HepG2 (cell line): Measurements from ENCODE around the gene SLC29A1. TPM values are rescaled to one million over a fixed set of nuclear protein-coding genes. Genes with fewer than 3 reads are reported as not detected.

Experiments
- CBX2 ChIP-seq, 2 experiments: fragments of 200-600 bp in 1 of 2; sonication (generic); formaldehyde crosslinking in 1 of 2; IDR thresholded peaks; 2 replicates each; pipeline versions ENCODE4 v1.7.0 to v1.8.1; 2018 to 2022; ENCODE audit warnings: low read depth in 2 of 2, low read length in 1 of 2, mild to moderate bottlenecking in 1 of 2, missing genetic modification reagents in 1 of 2
- ESRRA ChIP-seq: sonication (generic); formaldehyde crosslinking; IDR thresholded peaks from 2 replicates; pipeline ENCODE4 v1.5.1; 2020; ENCODE audit warnings: mild to moderate bottlenecking, low read depth, missing genetic modification reagents
- HMG20A ChIP-seq: IDR thresholded peaks from 2 replicates; pipeline ENCODE4 v1.6.1; 2016; ENCODE audit warnings: borderline replicate concordance
- LCORL ChIP-seq, 2 experiments: fragments of 450-650 bp in 1 of 2; sonication (generic) in 1 of 2; formaldehyde crosslinking in 1 of 2; IDR thresholded peaks; 2 replicates each; pipeline versions ENCODE4 v1.5.0 to v1.6.1; 2017 to 2020; ENCODE audit warnings: antibody characterized with exemption in 1 of 2, missing genetic modification reagents in 1 of 2
- MAF1 ChIP-seq: sonication (generic); formaldehyde crosslinking; IDR thresholded peaks from 2 replicates; pipeline ENCODE4 v1.5.0; 2020; ENCODE audit warnings: missing genetic modification reagents, borderline replicate concordance
- MTF1 ChIP-seq: sonication (generic); formaldehyde crosslinking; IDR thresholded peaks from 2 replicates; pipeline ENCODE4 v1.5.0; 2020; ENCODE audit warnings: missing genetic modification reagents
- MXD4 ChIP-seq: IDR thresholded peaks from 2 replicates; pipeline ENCODE4 v1.6.1; 2016; ENCODE audit warnings: mild to moderate bottlenecking, missing biosample characterization, missing genetic modification reagents
- MYC ChIP-seq: sonication (generic); formaldehyde crosslinking; IDR thresholded peaks from 2 replicates; pipeline ENCODE4 v1.9.0; 2021; ENCODE audit warnings: missing genetic modification reagents, borderline replicate concordance
- NR2F1 ChIP-seq, 2 experiments: fragments of 450-650 bp in 1 of 2; formaldehyde crosslinking in 1 of 2; IDR thresholded peaks; 2 replicates each; pipeline versions ENCODE4 v1.5.0 to v1.6.1; 2016 to 2020; ENCODE audit warnings: mild to moderate bottlenecking in 1 of 2, missing compliant biosample characterization in 1 of 2, missing genetic modification reagents in 1 of 2, moderate library complexity in 1 of 2
- RAD51 ChIP-seq: fragments of 450-650 bp; IDR thresholded peaks from 2 replicates; pipeline ENCODE4 v1.6.1; 2016; ENCODE audit warnings: borderline replicate concordance
- ZFP41 ChIP-seq: sonication (generic); formaldehyde crosslinking; IDR thresholded peaks from 2 replicates; pipeline ENCODE4 v1.4.0; 2020; ENCODE audit warnings: mild to moderate bottlenecking, missing genetic modification reagents, borderline replicate concordance
- ZNF3 ChIP-seq: IDR thresholded peaks from 2 replicates; pipeline ENCODE4 v1.7.0; 2017; ENCODE audit warnings: inconsistent platforms
- ZNF367 ChIP-seq: sonication (generic); formaldehyde crosslinking; IDR thresholded peaks from 2 replicates; pipeline ENCODE4 v1.4.0; 2020; ENCODE audit warnings: missing genetic modification reagents, borderline replicate concordance
- ZNF768 ChIP-seq: sonication (generic); formaldehyde crosslinking; IDR thresholded peaks from 2 replicates; pipeline ENCODE4 v1.4.0; 2020; ENCODE audit warnings: missing genetic modification reagents
- ZNF773 ChIP-seq: sonication (generic); formaldehyde crosslinking; IDR thresholded peaks from 2 replicates; pipeline ENCODE4 v1.4.0; 2020; ENCODE audit warnings: missing genetic modification reagents, borderline replicate concordance
- ZSCAN12 ChIP-seq: sonication (generic); formaldehyde crosslinking; IDR thresholded peaks from 2 replicates; pipeline ENCODE4 v1.9.0; 2021; ENCODE audit warnings: mild to moderate bottlenecking, missing genetic modification reagents
- ZSCAN21 ChIP-seq: sonication (generic); formaldehyde crosslinking; IDR thresholded peaks from 2 replicates; pipeline ENCODE4 v1.8.0; 2022; ENCODE audit warnings: mild to moderate bottlenecking, missing genetic modification reagents, moderate library complexity, borderline replicate concordance
- polyA plus RNA-seq, 8 experiments: library from polyadenylated mRNA; depleted of rRNA in 3 of 8; stranded (reverse) in 7 of 8; unstranded in 1 of 8; fragments of >200 nt; fragmentation: Illumina TruSeq in 4 of 8; extraction: Trizol in 4 of 8; gene quantifications; 2 replicates each; pipeline versions ENCODE4 v1.2.1 to v1.2.3, GENCODE V29; 2011 to 2016; ENCODE audit warnings: low read depth in 4 of 8, missing spikeins in 1 of 8, mixed read lengths in 1 of 8; ENCODE audit not compliant: insufficient read depth in 1 of 8
- total RNA-seq, 5 experiments: library from RNA; depleted of rRNA; stranded (reverse); fragments of >200 nt; fragmentation: Illumina TruSeq; extraction: Trizol; gene quantifications; 2 replicates each; pipeline ENCODE4 v1.2.3, GENCODE V29; 2016; ENCODE audit warnings: low read depth in 1 of 5
- TF ChIP-seq, protein P1 (sequence below): IDR thresholded peaks from 2 replicates; pipeline ENCODE4 v1.6.1; 2016
- TF ChIP-seq, protein P2 (sequence below): sonication (generic); formaldehyde crosslinking; IDR thresholded peaks from 2 replicates; pipeline ENCODE4 v1.4.0; 2020; ENCODE audit warnings: missing genetic modification reagents; ENCODE audit errors: not compliant biosample characterization
- TF ChIP-seq, protein P3 (sequence below): sonication (generic); formaldehyde crosslinking; IDR thresholded peaks from 2 replicates; pipeline ENCODE4 v1.4.0; 2020; ENCODE audit warnings: missing genetic modification reagents, borderline replicate concordance
- TF ChIP-seq, protein P4 (sequence below): IDR thresholded peaks from 2 replicates; pipeline ENCODE4 v1.6.1; 2016; ENCODE audit warnings: low read depth

The SLC29A1 gene
- total and polyA plus RNA-seq, 2 of the 13 experiments (the other 11 are each of a cell fraction or from before 2014, with no cell fraction given) = 43.2 to 106 TPM

- TF ChIP-seq LCORL (IDR thresholded peaks at IDR 0.05) (no peak), LCORL (CRISPR knock-in tag; IDR thresholded peaks at IDR 0.05) (peak; percentile 90), MXD4 (peak; percentile 81; the same call in 1 of the 2 replicates), MYC (CRISPR knock-in tag) (peak; percentile 97), NR2F1 (CRISPR knock-in tag; IDR thresholded peaks at IDR 0.05) (peak; percentile 15 to 68; a peak in 1 of 4 replicates), CBX2 (IDR thresholded peaks at IDR 0.05; ENCODE audit: low read depth, low read length) (no peak), CBX2 (CRISPR knock-in tag; IDR thresholded peaks at IDR 0.05; ENCODE audit: low read depth) (0 out of 2 replicates have a peak, but pooled peaks have one; percentile 20), ZNF768 (CRISPR knock-in tag) (peak; percentile 50; the same call in 1 of the 2 replicates), ESRRA (CRISPR knock-in tag) (peak; percentile 76; the same call in 1 of the 2 replicates), ZFP41 (CRISPR knock-in tag) (no peak), ZSCAN12 (peak; percentile 54; the same call in 1 of the 2 replicates), ZNF3 (CRISPR knock-in tag) (no peak), RAD51 (no peak), MTF1 (no peak), HMG20A (CRISPR knock-in tag) (0 out of 2 replicates have a peak, but pooled peaks have one; percentile 20), ZSCAN21 (CRISPR knock-in tag) (peak; percentile 66), MAF1 (CRISPR knock-in tag) (0 out of 2 replicates have a peak, but pooled peaks have one; percentile 55), ZNF773 (peak; percentile 69; the same call in 1 of the 2 replicates), ZNF367 (CRISPR knock-in tag) (0 out of 2 replicates have a peak, but pooled peaks have one; percentile 70)
- TF ChIP-seq, protein P1, sequence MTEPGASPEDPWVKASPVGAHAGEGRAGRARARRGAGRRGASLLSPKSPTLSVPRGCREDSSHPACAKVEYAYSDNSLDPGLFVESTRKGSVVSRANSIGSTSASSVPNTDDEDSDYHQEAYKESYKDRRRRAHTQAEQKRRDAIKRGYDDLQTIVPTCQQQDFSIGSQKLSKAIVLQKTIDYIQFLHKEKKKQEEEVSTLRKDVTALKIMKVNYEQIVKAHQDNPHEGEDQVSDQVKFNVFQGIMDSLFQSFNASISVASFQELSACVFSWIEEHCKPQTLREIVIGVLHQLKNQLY (CRISPR knock-in tag) = peak; percentile 61; the same call in 1 of the 2 replicates
- TF ChIP-seq, protein P2, sequence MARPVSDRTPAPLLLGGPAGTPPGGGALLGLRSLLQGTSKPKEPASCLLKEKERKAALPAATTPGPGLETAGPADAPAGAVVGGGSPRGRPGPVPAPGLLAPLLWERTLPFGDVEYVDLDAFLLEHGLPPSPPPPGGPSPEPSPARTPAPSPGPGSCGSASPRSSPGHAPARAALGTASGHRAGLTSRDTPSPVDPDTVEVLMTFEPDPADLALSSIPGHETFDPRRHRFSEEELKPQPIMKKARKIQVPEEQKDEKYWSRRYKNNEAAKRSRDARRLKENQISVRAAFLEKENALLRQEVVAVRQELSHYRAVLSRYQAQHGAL = peak; percentile 59
- TF ChIP-seq, protein P3, sequence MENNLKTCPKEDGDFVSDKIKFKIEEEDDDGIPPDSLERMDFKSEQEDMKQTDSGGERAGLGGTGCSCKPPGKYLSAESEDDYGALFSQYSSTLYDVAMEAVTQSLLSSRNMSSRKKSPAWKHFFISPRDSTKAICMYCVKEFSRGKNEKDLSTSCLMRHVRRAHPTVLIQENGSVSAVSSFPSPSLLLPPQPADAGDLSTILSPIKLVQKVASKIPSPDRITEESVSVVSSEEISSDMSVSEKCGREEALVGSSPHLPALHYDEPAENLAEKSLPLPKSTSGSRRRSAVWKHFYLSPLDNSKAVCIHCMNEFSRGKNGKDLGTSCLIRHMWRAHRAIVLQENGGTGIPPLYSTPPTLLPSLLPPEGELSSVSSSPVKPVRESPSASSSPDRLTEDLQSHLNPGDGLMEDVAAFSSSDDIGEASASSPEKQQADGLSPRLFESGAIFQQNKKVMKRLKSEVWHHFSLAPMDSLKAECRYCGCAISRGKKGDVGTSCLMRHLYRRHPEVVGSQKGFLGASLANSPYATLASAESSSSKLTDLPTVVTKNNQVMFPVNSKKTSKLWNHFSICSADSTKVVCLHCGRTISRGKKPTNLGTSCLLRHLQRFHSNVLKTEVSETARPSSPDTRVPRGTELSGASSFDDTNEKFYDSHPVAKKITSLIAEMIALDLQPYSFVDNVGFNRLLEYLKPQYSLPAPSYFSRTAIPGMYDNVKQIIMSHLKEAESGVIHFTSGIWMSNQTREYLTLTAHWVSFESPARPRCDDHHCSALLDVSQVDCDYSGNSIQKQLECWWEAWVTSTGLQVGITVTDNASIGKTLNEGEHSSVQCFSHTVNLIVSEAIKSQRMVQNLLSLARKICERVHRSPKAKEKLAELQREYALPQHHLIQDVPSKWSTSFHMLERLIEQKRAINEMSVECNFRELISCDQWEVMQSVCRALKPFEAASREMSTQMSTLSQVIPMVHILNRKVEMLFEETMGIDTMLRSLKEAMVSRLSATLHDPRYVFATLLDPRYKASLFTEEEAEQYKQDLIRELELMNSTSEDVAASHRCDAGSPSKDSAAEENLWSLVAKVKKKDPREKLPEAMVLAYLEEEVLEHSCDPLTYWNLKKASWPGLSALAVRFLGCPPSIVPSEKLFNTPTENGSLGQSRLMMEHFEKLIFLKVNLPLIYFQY (CRISPR knock-in tag) = 0 out of 2 replicates have a peak, but pooled peaks have one; percentile 25
- TF ChIP-seq, protein P4, sequence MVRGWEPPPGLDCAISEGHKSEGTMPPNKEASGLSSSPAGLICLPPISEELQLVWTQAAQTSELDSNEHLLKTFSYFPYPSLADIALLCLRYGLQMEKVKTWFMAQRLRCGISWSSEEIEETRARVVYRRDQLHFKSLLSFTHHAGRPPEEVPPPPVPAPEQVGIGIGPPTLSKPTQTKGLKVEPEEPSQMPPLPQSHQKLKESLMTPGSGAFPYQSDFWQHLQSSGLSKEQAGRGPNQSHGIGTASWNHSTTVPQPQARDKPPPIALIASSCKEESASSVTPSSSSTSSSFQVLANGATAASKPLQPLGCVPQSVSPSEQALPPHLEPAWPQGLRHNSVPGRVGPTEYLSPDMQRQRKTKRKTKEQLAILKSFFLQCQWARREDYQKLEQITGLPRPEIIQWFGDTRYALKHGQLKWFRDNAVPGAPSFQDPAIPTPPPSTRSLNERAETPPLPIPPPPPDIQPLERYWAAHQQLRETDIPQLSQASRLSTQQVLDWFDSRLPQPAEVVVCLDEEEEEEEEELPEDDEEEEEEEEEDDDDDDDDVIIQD (CRISPR knock-in tag) = no peak
Measured at GRCh38 chr6:44223319-44224028, at the start of gene SLC29A1 (continued).
